Parathyroid adenoma (tissue), 2 donors: ENCODE results near the gene TIMP3.

Experiments
- H2AFZ ChIP-seq: fragments of 300-600 bp; sonication (generic); one replicate; pipeline ENCODE4 v1.7.0; 2017; ENCODE audit warnings: antibody characterized with exemption, mild to moderate bottlenecking
- H3K27ac ChIP-seq: fragments of 300-600 bp; sonication (generic); one replicate; pipeline ENCODE4 v1.7.0; 2017
- H3K27me3 ChIP-seq: fragments of 300-600 bp; sonication (generic); one replicate; pipeline ENCODE4 v1.7.0; 2017; ENCODE audit warnings: low read length; ENCODE audit not compliant: control insufficient read depth, insufficient read depth
- H3K36me3 ChIP-seq: fragments of 300-600 bp; sonication (generic); one replicate; pipeline ENCODE4 v1.7.0; 2017; ENCODE audit warnings: low read length; ENCODE audit not compliant: control insufficient read depth, insufficient read depth
- H3K4me1 ChIP-seq: fragments of 300-600 bp; sonication (generic); one replicate; pipeline ENCODE4 v1.7.0; 2017; ENCODE audit warnings: control low read depth
- H3K4me2 ChIP-seq: fragments of 300-600 bp; sonication (generic); one replicate; pipeline ENCODE4 v1.7.0; 2017; ENCODE audit warnings: low read length
- H3K4me3 ChIP-seq: fragments of 300-600 bp; sonication (generic); one replicate; pipeline ENCODE4 v1.7.0; 2017; ENCODE audit warnings: low read depth, low read length
- H3K79me2 ChIP-seq: fragments of 300-600 bp; sonication (generic); one replicate; pipeline ENCODE4 v1.7.0; 2017; ENCODE audit warnings: control low read depth
- H3K9ac ChIP-seq: fragments of 300-600 bp; sonication (generic); one replicate; pipeline ENCODE4 v1.7.0; 2017; ENCODE audit warnings: mild to moderate bottlenecking
- H3K9me3 ChIP-seq: fragments of 300-600 bp; sonication (generic); one replicate; pipeline ENCODE4 v1.7.0; 2017; ENCODE audit warnings: low read length; ENCODE audit not compliant: control insufficient read depth
- CTCF ChIP-seq: fragments of 300-600 bp; sonication (generic); IDR thresholded peaks from one replicate; pipeline ENCODE4 v1.7.0; 2017; ENCODE audit warnings: antibody characterized with exemption, mild to moderate bottlenecking
- donor health status: primary hyperparathyroidism.

The TIMP3 gene

GRCh38 chr22:32789797-32790620 lies 11.5 kb upstream of the TIMP3 start:
- no peak overlapping the region for H2AFZ ChIP-seq
- H3K79me2 ChIP-seq, result no peaks in the 10 kb centered on the region
- no peaks in the 10 kb centered on the region for H3K9me3 ChIP-seq
- no peak overlapping the region for H3K4me3 ChIP-seq
- no peak overlapping the region for H3K27ac ChIP-seq
- TF ChIP-seq CTCF, result no peak
- no peaks in the 10 kb centered on the region for H3K4me1 ChIP-seq
- no peaks in the 10 kb centered on the region for H3K36me3 ChIP-seq
- no peaks in the 10 kb centered on the region for H3K27me3 ChIP-seq
- H3K4me2 ChIP-seq, result no peak overlapping the region
- no peak overlapping the region for H3K9ac ChIP-seq

DNA sequence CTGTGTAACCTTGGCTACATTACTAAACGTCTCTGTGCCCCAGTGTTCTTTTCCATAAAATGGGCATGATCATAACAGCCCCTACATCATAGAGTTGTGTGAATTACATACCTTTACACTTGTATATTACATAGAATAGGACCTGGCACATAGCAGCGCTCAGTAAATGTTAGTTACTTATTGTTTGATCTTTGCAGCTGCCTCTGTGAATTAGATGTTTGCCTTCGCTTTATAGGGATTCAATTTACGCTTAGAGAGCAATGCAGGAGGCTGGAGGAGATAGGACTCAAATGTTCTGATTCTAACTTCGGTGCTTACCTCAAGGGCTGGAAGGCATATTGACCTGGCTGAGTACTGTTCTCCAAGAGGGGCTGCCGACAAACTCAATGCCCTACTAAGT lies 10.4 kb upstream of the TIMP3 start:
- Histone ChIP-seq H3K27ac (no peak overlapping the region), H3K9ac (no peak overlapping the region), H3K4me2 (no peak overlapping the region), H3K4me1 (no peaks in the 10 kb centered on the region), H3K27me3 (no peaks in the 10 kb centered on the region), H3K4me3 (no peak overlapping the region), H3K36me3 (no peaks in the 10 kb centered on the region), H3K79me2 (no peaks in the 10 kb centered on the region), H2AFZ (no peak overlapping the region), H3K9me3 (no peaks in the 10 kb centered on the region)
- no peak for TF ChIP-seq CTCF

DNA sequence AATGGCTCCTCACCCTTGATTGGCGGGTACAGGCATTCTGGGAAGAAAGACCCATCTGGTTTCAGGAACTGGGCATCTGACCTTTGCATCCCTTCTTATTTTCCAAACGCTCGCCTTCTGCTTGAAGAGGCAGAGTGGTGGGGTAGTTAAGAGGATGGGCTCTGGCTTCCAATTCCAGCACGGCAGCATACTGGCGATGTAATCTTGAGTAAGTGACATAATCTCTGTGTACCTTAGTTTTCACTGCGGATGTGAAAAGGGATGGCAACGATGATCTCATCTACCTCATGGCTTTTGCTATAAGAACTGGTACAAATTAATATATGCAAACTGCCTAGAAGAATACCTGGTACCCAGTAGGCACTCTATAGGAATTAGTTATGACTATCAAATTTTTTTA lies 10.0 kb upstream of the TIMP3 start:
- H2AFZ ChIP-seq, result no peak overlapping the region
- H3K27me3 ChIP-seq, result no peaks in the 10 kb centered on the region
- H3K4me3 ChIP-seq, result no peak overlapping the region
- H3K36me3 ChIP-seq, result no peaks in the 10 kb centered on the region
- no peaks in the 10 kb centered on the region for H3K4me1 ChIP-seq
- no peaks in the 10 kb centered on the region for H3K9me3 ChIP-seq
- no peak overlapping the region for H3K4me2 ChIP-seq
- no peaks in the 10 kb centered on the region for H3K79me2 ChIP-seq
- no peak overlapping the region for H3K27ac ChIP-seq
- TF ChIP-seq CTCF, result no peak
- no peak overlapping the region for H3K9ac ChIP-seq

- no peak overlapping the region for H3K27ac ChIP-seq
Observed at GRCh38 chr22:32793589-32793988, 7.9 kb upstream of the TIMP3 start.

More at GRCh38 chr22:32793589-32793988, 7.9 kb upstream of the TIMP3 start:
- no peak for TF ChIP-seq CTCF
- H2AFZ ChIP-seq, result no peak overlapping the region
- H3K79me2 ChIP-seq, result no peaks in the 10 kb centered on the region
- no peaks in the 10 kb centered on the region for H3K9me3 ChIP-seq
- H3K4me2 ChIP-seq, result no peak overlapping the region
- no peaks in the 10 kb centered on the region for H3K4me1 ChIP-seq
- no peaks in the 10 kb centered on the region for H3K27me3 ChIP-seq
- no peak overlapping the region for H3K4me3 ChIP-seq
- no peak overlapping the region for H3K9ac ChIP-seq
- no peaks in the 10 kb centered on the region for H3K36me3 ChIP-seq
